HepG2 (cell line): ENCODE results near the gene ESR1. TPM values are rescaled to one million over a fixed set of nuclear protein-coding genes. Genes with fewer than 3 reads are reported as not detected.
A peak's percentile ranks its signal among the peaks of the same experiment; 100 is the strongest.

Source experiments
- ATAC-seq: fragments of 200-7000 bp; cut with Tn5 transposase; 3 replicates; pipeline ENCODE4 v1.9.1; 2020; ENCODE audit warnings: mild to moderate bottlenecking, moderate library complexity
- BruUV-seq: library from RNA; stranded (reverse); fragments of 400-500 nt; replicated peaks from 2 replicates; lab custom pipeline; 2021; lab: Mats Ljungman, UMichigan
- CTCF ChIA-PET: fragments of 300-600 bp; formaldehyde crosslinking; extraction: SDS; loops from one replicate; lab custom pipeline; 2021; ENCODE audit warnings: low total read pairs, inconsistent platforms, low intra/inter-chr PET ratio; lab: Yijun Ruan, JAX
- POLR2A ChIA-PET: fragments of 350-600 bp; sonication (Branson Sonifier 250); formaldehyde crosslinking; loops from one replicate; lab custom pipeline; 2020; ENCODE audit warnings: antibody characterized with exemption, inconsistent platforms; lab: Yijun Ruan, JAX
- DNase-seq: peaks from one replicate; pipeline ENCODE4 v3.0.0-alpha.2; 2015; ENCODE audit warnings: low spot score
- FAIRE-seq: peaks from 3 replicates; lab custom pipeline; 2011; peaks lifted over from hg19 to GRCh38; lab: Jason Lieb, UNC
- H2AFZ ChIP-seq: one replicate; pipeline ENCODE4 v1.6.1; 2011; ENCODE audit warnings: low read length, inconsistent platforms
- H3K27ac ChIP-seq: fragments of 300-600 bp; 3 replicates; pipeline ENCODE4 v1.8.0; 2011; ENCODE audit warnings: mixed run types, mild to moderate bottlenecking, mixed read lengths, low read length, inconsistent platforms; ENCODE audit not compliant: insufficient read depth; ENCODE audit errors: extremely low read length
- H3K27me3 ChIP-seq, 2 experiments: fragments of 200-600 bp in 1 of 2; 2 replicates in 1 of 2; 3 replicates in 1 of 2; pipeline versions ENCODE4 v1.6.0 to v1.8.0; 2011; ENCODE audit warnings: low read length in 2 of 2, mild to moderate bottlenecking in 2 of 2, moderate library complexity in 2 of 2, inconsistent platforms in 1 of 2; ENCODE audit not compliant: insufficient read depth in 2 of 2, control insufficient read depth in 1 of 2
- H3K36me3 ChIP-seq, 2 experiments: fragments of 200-600 bp in 1 of 2; replicated peaks in 1 of 2; 2 replicates in 1 of 2; 3 replicates in 1 of 2; pipeline versions ENCODE4 v1.5.1 to v1.8.0; 2011; ENCODE audit warnings: low read length in 2 of 2, inconsistent platforms in 1 of 2; ENCODE audit not compliant: insufficient read depth in 2 of 2, control insufficient read depth in 1 of 2
- H3K4me1 ChIP-seq: 2 replicates; pipeline ENCODE4 v1.5.1; 2012; ENCODE audit warnings: low read length, inconsistent platforms; ENCODE audit not compliant: insufficient read depth
- H3K4me2 ChIP-seq: 2 replicates; pipeline ENCODE4 v1.6.0; 2011; ENCODE audit warnings: low read depth, low read length, inconsistent platforms
- H3K4me3 ChIP-seq, 3 experiments: fragments of 200-600 bp in 1 of 3; sonication (generic), shearing (Covaris generic) in 1 of 3; replicated peaks in 1 of 3; 2 replicates each; pipeline ENCODE4 v1.5.1; 2011 to 2016; ENCODE audit warnings: low read length in 3 of 3, inconsistent platforms in 2 of 3, low read depth in 2 of 3, mild to moderate bottlenecking in 2 of 3, control low read depth in 1 of 3, mixed read lengths in 1 of 3; ENCODE audit not compliant: insufficient read depth in 1 of 3
- H3K79me2 ChIP-seq: one replicate; pipeline ENCODE4 v1.6.1; 2011; ENCODE audit warnings: low read length, inconsistent platforms; ENCODE audit not compliant: insufficient read depth
- H3K9ac ChIP-seq: 2 replicates; pipeline ENCODE4 v1.6.0; 2011; ENCODE audit warnings: mild to moderate bottlenecking, low read depth, low read length, inconsistent platforms; ENCODE audit not compliant: insufficient read depth
- H3K9me3 ChIP-seq: 2 replicates; pipeline ENCODE4 v1.5.1; 2012; ENCODE audit warnings: mild to moderate bottlenecking, low read length
- H4K20me1 ChIP-seq: 2 replicates; pipeline ENCODE4 v1.6.0; 2011; ENCODE audit warnings: inconsistent platforms, mild to moderate bottlenecking, low read length, moderate library complexity; ENCODE audit not compliant: insufficient read depth
- ELF4 ChIP-seq: sonication (generic); formaldehyde crosslinking; IDR thresholded peaks from 2 replicates; pipeline ENCODE4 v1.5.0; 2020; ENCODE audit warnings: missing genetic modification reagents, mild to moderate bottlenecking, moderate library complexity, borderline replicate concordance
- HNRNPL ChIP-seq: fragments of 200-400 bp; formaldehyde crosslinking; IDR thresholded peaks from 2 replicates; pipeline ENCODE4 v1.6.1; 2017; ENCODE audit warnings: mild to moderate bottlenecking, low read depth, low read length
- RARG ChIP-seq: sonication (generic); formaldehyde crosslinking; IDR thresholded peaks from 2 replicates; pipeline ENCODE4 v1.4.0; 2020; ENCODE audit warnings: low read depth, mild to moderate bottlenecking, missing genetic modification reagents
- YEATS2 ChIP-seq: sonication (generic); formaldehyde crosslinking; IDR thresholded peaks from 2 replicates; pipeline ENCODE4 v1.4.0; 2020; ENCODE audit warnings: missing genetic modification reagents, borderline replicate concordance
- ZBTB1 ChIP-seq: sonication (generic); formaldehyde crosslinking; IDR thresholded peaks from 2 replicates; pipeline ENCODE4 v1.4.0; 2020; ENCODE audit warnings: missing genetic modification reagents, borderline replicate concordance
- ZBTB46 ChIP-seq: sonication (generic); formaldehyde crosslinking; IDR thresholded peaks from 2 replicates; pipeline ENCODE4 v1.4.0; 2020; ENCODE audit warnings: mild to moderate bottlenecking, missing genetic modification reagents, borderline replicate concordance
- ZNF230 ChIP-seq: sonication (generic); formaldehyde crosslinking; IDR thresholded peaks from 2 replicates; pipeline ENCODE4 v1.4.0; 2020; ENCODE audit warnings: mild to moderate bottlenecking, missing genetic modification reagents
- ZNF253 ChIP-seq: sonication (generic); formaldehyde crosslinking; IDR thresholded peaks from 2 replicates; pipeline ENCODE4 v1.8.0; 2022; ENCODE audit warnings: mild to moderate bottlenecking, missing genetic modification reagents, borderline replicate concordance
- ZNF501 ChIP-seq: sonication (generic); formaldehyde crosslinking; IDR thresholded peaks from 2 replicates; pipeline ENCODE4 v1.5.1; 2020; ENCODE audit warnings: mild to moderate bottlenecking, moderate library complexity, missing genetic modification reagents
- ZNF572 ChIP-seq: sonication (generic); formaldehyde crosslinking; IDR thresholded peaks from 2 replicates; pipeline ENCODE4 v1.5.1; 2020; ENCODE audit warnings: mild to moderate bottlenecking, missing genetic modification reagents
- ZNF615 ChIP-seq: sonication (generic); formaldehyde crosslinking; IDR thresholded peaks from 2 replicates; pipeline ENCODE4 v1.5.0; 2020; ENCODE audit warnings: mild to moderate bottlenecking, missing genetic modification reagents, borderline replicate concordance
- ZNF788 ChIP-seq: sonication (generic); formaldehyde crosslinking; IDR thresholded peaks from 2 replicates; pipeline ENCODE4 v1.5.0; 2020; ENCODE audit warnings: mild to moderate bottlenecking, missing genetic modification reagents, borderline replicate concordance
- WGBS: methylation state at CpG from one replicate; pipeline ENCODE4 v1.1.6; 2017; ENCODE audit warnings: low lambda C conversion rate; 5-methylcytosine and 5-hydroxymethylcytosine counted together
- in situ Hi-C: cut with HindIII; loops from 2 replicates; pipeline ENCODE4 v1.10.0; 2017; ENCODE audit warnings: low pct_unique_long_range_greater_than_20kb; ENCODE audit not compliant: extremely low pct_ligation_motif_present
- intact Hi-C: fragments of 100-400 bp; cut with micrococcal nuclease; formaldehyde crosslinking; loops from one replicate; pipeline ENCODE4 v1.10.0; 2022; ENCODE audit not compliant: unreplicated experiment
- polyA plus RNA-seq, 8 experiments: library from polyadenylated mRNA; depleted of rRNA in 3 of 8; stranded (reverse) in 7 of 8; unstranded in 1 of 8; fragments of >200 nt; fragmentation: Illumina TruSeq in 4 of 8; extraction: Trizol in 4 of 8; gene quantifications; 2 replicates each; pipeline versions ENCODE4 v1.2.1 to v1.2.3, GENCODE V29; 2011 to 2016; ENCODE audit warnings: low read depth in 4 of 8, missing spikeins in 1 of 8, mixed read lengths in 1 of 8; ENCODE audit not compliant: insufficient read depth in 1 of 8
- total RNA-seq, 5 experiments: library from RNA; depleted of rRNA; stranded (reverse); fragments of >200 nt; fragmentation: Illumina TruSeq; extraction: Trizol; gene quantifications; 2 replicates each; pipeline ENCODE4 v1.2.3, GENCODE V29; 2016; ENCODE audit warnings: low read depth in 1 of 5
- TF ChIP-seq, protein P1 (sequence below): sonication (generic); formaldehyde crosslinking; IDR thresholded peaks from 2 replicates; pipeline ENCODE4 v1.5.1; 2020; ENCODE audit warnings: mild to moderate bottlenecking, missing genetic modification reagents, moderate library complexity

Gene ESR1
- total and polyA plus RNA-seq, 2 of the 13 experiments (the other 11 are each of a cell fraction or from before 2014, with no cell fraction given) = not detected

DNA sequence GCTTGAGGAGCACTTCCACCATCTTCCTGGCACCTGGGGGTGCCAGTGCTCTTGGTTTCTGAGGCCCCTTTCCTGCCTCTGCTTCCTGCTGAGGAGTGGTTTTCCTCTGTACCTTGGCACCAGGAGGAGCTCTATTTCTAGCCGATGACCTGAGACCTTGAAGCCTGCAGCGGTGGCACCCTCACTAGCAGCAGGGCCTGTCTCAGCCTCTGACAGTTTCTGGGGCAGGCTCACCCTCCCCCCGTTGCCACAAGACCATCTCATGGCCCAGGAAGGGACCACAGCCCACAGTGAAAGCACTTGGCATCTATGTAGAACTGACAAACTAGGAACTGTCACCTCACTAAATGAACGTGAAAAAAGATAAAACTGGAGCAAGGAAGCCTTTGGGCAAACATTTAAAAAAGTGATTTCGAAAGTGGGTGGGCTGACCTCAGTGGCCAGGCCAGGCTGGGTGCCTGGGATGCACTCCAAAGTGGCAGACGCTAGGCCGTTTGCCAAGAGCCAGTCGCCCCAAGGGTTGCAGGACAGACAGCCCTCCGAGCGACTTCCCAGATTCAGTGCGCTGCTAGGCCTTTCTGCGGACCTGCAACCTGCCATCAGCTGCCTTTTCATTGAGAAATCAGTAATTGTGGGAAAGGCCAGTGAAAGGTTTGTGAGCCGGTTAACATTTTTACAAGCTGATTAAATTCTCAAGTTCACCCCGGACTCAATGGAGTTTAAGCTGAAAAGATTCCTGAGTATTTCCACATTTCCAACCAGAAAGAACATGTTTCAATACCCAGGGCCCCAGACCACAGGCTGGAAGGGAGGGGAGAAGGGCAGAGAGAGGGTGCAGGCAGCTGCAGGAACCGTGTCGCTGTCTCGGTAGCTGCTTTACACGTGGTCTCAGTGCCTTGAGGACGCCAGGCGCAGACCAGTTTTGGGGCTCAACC lies 303.7 kb downstream of the ESR1 start:
- peak overlapping the region; percentile 66 for H3K4me2 ChIP-seq
- peak overlapping the region in 2 of 3 experiments; percentile 24 to 38; a peak in 2 of 6 replicates for H3K4me3 ChIP-seq
- WGBS = 11% methylated on average over 20 of the region's 20 CpGs
- H3K9me3 ChIP-seq = no peaks in the 10 kb centered on the region
- CTCF ChIA-PET = no interaction called here
- FAIRE-seq = no peak
- no peaks in the 10 kb centered on the region for H3K79me2 ChIP-seq
- ATAC-seq = peak; percentile 83
- no TSS peak for BruUV-seq
- peaks cover 2 to 26% of the 10 kb centered on the region in 2 experiments; a peak in 3 of 5 replicates for H3K27me3 ChIP-seq
- H3K27ac ChIP-seq = no peak overlapping the region
- no peaks in the 10 kb centered on the region for H4K20me1 ChIP-seq
- intact Hi-C loops (no loop called here), in situ Hi-C loops (no loop called here)
- POLR2A ChIA-PET = no interaction called here
- peaks cover 11% of the 10 kb centered on the region for H3K4me1 ChIP-seq
- H2AFZ ChIP-seq = no peak overlapping the region
- H3K9ac ChIP-seq = no peak overlapping the region; the same call in 1 of the 2 replicates
- no peaks in the 10 kb centered on the region for H3K36me3 ChIP-seq
- DNase-seq = no peak
- TF ChIP-seq ZNF572 (CRISPR knock-in tag) (0 out of 2 replicates have a peak, but pooled peaks have one; percentile 27), RARG (CRISPR knock-in tag) (no peak), ZBTB46 (CRISPR knock-in tag) (no peak), ZNF788 (CRISPR knock-in tag) (0 out of 2 replicates have a peak, but pooled peaks have one; percentile 22), ZNF253 (CRISPR knock-in tag) (no peak), HNRNPL (0 out of 2 replicates have a peak, but pooled peaks have one; percentile 34), YEATS2 (no peak), ELF4 (CRISPR knock-in tag) (no peak), ZNF615 (CRISPR knock-in tag) (no peak), ZNF230 (CRISPR knock-in tag) (no peak), ZBTB1 (CRISPR knock-in tag) (no peak), ZNF501 (CRISPR knock-in tag) (peak; percentile 61)
- TF ChIP-seq, protein P1, sequence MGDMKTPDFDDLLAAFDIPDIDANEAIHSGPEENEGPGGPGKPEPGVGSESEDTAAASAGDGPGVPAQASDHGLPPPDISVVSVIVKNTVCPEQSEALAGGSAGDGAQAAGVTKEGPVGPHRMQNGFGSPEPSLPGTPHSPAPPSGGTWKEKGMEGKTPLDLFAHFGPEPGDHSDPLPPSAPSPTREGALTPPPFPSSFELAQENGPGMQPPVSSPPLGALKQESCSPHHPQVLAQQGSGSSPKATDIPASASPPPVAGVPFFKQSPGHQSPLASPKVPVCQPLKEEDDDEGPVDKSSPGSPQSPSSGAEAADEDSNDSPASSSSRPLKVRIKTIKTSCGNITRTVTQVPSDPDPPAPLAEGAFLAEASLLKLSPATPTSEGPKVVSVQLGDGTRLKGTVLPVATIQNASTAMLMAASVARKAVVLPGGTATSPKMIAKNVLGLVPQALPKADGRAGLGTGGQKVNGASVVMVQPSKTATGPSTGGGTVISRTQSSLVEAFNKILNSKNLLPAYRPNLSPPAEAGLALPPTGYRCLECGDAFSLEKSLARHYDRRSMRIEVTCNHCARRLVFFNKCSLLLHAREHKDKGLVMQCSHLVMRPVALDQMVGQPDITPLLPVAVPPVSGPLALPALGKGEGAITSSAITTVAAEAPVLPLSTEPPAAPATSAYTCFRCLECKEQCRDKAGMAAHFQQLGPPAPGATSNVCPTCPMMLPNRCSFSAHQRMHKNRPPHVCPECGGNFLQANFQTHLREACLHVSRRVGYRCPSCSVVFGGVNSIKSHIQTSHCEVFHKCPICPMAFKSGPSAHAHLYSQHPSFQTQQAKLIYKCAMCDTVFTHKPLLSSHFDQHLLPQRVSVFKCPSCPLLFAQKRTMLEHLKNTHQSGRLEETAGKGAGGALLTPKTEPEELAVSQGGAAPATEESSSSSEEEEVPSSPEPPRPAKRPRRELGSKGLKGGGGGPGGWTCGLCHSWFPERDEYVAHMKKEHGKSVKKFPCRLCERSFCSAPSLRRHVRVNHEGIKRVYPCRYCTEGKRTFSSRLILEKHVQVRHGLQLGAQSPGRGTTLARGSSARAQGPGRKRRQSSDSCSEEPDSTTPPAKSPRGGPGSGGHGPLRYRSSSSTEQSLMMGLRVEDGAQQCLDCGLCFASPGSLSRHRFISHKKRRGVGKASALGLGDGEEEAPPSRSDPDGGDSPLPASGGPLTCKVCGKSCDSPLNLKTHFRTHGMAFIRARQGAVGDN (CRISPR knock-in tag) = peak; percentile 22; the same call in 1 of the 2 replicates
